Activated CD8-positive, alpha-beta memory T cell treated with anti-CD3 and anti-CD28 coated beads, Interleukin-2, amount 10 ng/mL, durations not matched to agents 7 days and 5 days (primary cell): ENCODE results near the gene KRTAP10-5. TPM values are rescaled to one million over a fixed set of nuclear protein-coding genes. Genes with fewer than 3 reads are reported as not detected.
A peak's percentile ranks its signal among the peaks of the same experiment; 100 is the strongest.
"Not testable (repeated sequence)": the region's sequence is repeated elsewhere in the genome, so short reads cannot be mapped to it uniquely, and the experiment has no call there.

Experiments used
- ATAC-seq: fragments of 150-1000 bp; cut with Tn5 transposase; one replicate; pipeline ENCODE4 v1.10.0; 2021; ENCODE audit warnings: moderate library complexity
- CTCF ChIA-PET: fragments of 350-600 bp; sonication (Branson Sonifier 250); formaldehyde crosslinking; loops from one replicate; lab custom pipeline; 2021; ENCODE audit warnings: antibody characterized with exemption; lab: Charles Lee
- DNase-seq: peaks from one replicate; pipeline ENCODE4 v3.0.0-alpha.2; 2020
- H3K27ac Mint-ChIP-seq: one replicate; pipeline ENCODE4 v1.8.0; 2021; ENCODE audit warnings: mild to moderate bottlenecking, mixed read lengths
- H3K27me3 Mint-ChIP-seq: one replicate; pipeline ENCODE4 v1.8.0; 2021; ENCODE audit warnings: mixed read lengths
- H3K36me3 Mint-ChIP-seq: one replicate; pipeline ENCODE4 v1.8.0; 2021; ENCODE audit warnings: mild to moderate bottlenecking, mixed read lengths
- H3K4me1 Mint-ChIP-seq: one replicate; pipeline ENCODE4 v1.8.0; 2021; ENCODE audit warnings: mixed read lengths
- H3K4me3 Mint-ChIP-seq: one replicate; pipeline ENCODE4 v1.8.0; 2021; ENCODE audit warnings: mild to moderate bottlenecking, moderate library complexity, mixed read lengths
- H3K9me3 Mint-ChIP-seq: one replicate; pipeline ENCODE4 v1.8.0; 2022; ENCODE audit warnings: low read depth, mixed read lengths
- total RNA-seq, 2 experiments: library from RNA; stranded (reverse); gene quantifications; one replicate each; pipeline ENCODE4 v1.2.3, GENCODE V29; 2021

The KRTAP10-5 gene
- total RNA-seq, 2 experiments from 2014 or later: not detected

- Mint-ChIP-seq H3K9me3 (peaks cover 34% of the 10 kb centered on the region), H3K27ac (no peak overlapping the region), H3K4me3 (no peak overlapping the region), H3K27me3 (peaks cover 5% of the 10 kb centered on the region), H3K36me3 (peaks cover 15% of the 10 kb centered on the region), H3K4me1 (peaks cover 11% of the 10 kb centered on the region)
- CTCF ChIA-PET: interaction anchor here (1.8 kb wide), 1 partner anchor 214 kb away, joined by 4 read pairs; no protein-coding TSS in a partner anchor
- DNase-seq (peak; percentile 11), ATAC-seq (no peak)
Observed at GRCh38 chr21:44579056-44579832, 1.2 kb downstream of the KRTAP10-5 start.

GRCh38 chr21:44578371-44579055, 1.9 kb downstream of the KRTAP10-5 start:
- Mint-ChIP-seq H3K4me3 (no peak overlapping the region), H3K27me3 (peaks cover 3% of the 10 kb centered on the region), H3K9me3 (peaks cover 34% of the 10 kb centered on the region), H3K4me1 (peaks cover 4% of the 10 kb centered on the region), H3K36me3 (peaks cover 15% of the 10 kb centered on the region), H3K27ac (no peak overlapping the region)
- ATAC-seq: no peak
- peak; percentile 33 for DNase-seq
- CTCF ChIA-PET: no interaction called here

GRCh38 chr21:44576025-44576420, 4.4 kb downstream of the KRTAP10-5 start:
- Mint-ChIP-seq H3K9me3 (peaks cover 24% of the 10 kb centered on the region), H3K27me3 (peaks cover 3% of the 10 kb centered on the region), H3K4me3 (no peak overlapping the region), H3K36me3 (peaks cover 12% of the 10 kb centered on the region), H3K27ac (no peak overlapping the region), H3K4me1 (no peaks in the 10 kb centered on the region)
- CTCF ChIA-PET: no interaction called here
- DNase-seq (peak; percentile 12), ATAC-seq (no peak)

GRCh38 chr21:44575307-44576024, 4.9 kb downstream of the KRTAP10-5 start:
- peak; percentile 25 for DNase-seq
- peaks cover 21% of the 10 kb centered on the region for H3K9me3 Mint-ChIP-seq
- H3K36me3 Mint-ChIP-seq: peaks cover 11% of the 10 kb centered on the region
- peaks cover 3% of the 10 kb centered on the region for H3K27me3 Mint-ChIP-seq
- ATAC-seq: no peak
- no peaks in the 10 kb centered on the region for H3K4me1 Mint-ChIP-seq
- no peak overlapping the region for H3K27ac Mint-ChIP-seq
- CTCF ChIA-PET: interaction anchor here (1.0 to 1.1 kb wide), 2 partner anchors 28 to 218 kb away, joined by 3 to 5 read pairs; no protein-coding TSS in a partner anchor
- no peak overlapping the region for H3K4me3 Mint-ChIP-seq

GRCh38 chr21:44574457-44575306, 5.7 kb downstream of the KRTAP10-5 start:
- H3K9me3 Mint-ChIP-seq: peaks cover 16% of the 10 kb centered on the region
- peak; percentile 35 for DNase-seq
- no peak overlapping the region for H3K27ac Mint-ChIP-seq
- no peak for ATAC-seq
- CTCF ChIA-PET: interaction anchor here (0.7 to 1.1 kb wide), 3 partner anchors 27 to 219 kb away, joined by 3 to 5 read pairs (median 4); no protein-coding TSS in a partner anchor
- H3K36me3 Mint-ChIP-seq: peaks cover 8% of the 10 kb centered on the region
- peaks cover 3% of the 10 kb centered on the region for H3K27me3 Mint-ChIP-seq
- H3K4me3 Mint-ChIP-seq: no peak overlapping the region
- no peaks in the 10 kb centered on the region for H3K4me1 Mint-ChIP-seq

- peaks cover 16% of the 10 kb centered on the region for H3K9me3 Mint-ChIP-seq
- peak; percentile 15 for DNase-seq
- H3K27ac Mint-ChIP-seq, H3K36me3 Mint-ChIP-seq, H3K4me1 Mint-ChIP-seq, H3K4me3 Mint-ChIP-seq, H3K27me3 Mint-ChIP-seq, ATAC-seq: not testable (repeated sequence)
- CTCF ChIA-PET: interaction anchor here (0.7 to 1.1 kb wide), 2 partner anchors 113 to 219 kb away, joined by 3 to 4 read pairs; no protein-coding TSS in a partner anchor
Observed at GRCh38 chr21:44573630-44574456, 6.6 kb downstream of the KRTAP10-5 start, which contains the start of gene KRTAP10-4. Gene KRTAP10-4 (plus strand): TSS chr21:44573729. CDS start chr21:44573759, 30 bp downstream.

GRCh38 chr21:44572959-44573583, 7.3 kb downstream of the KRTAP10-5 start:
- H3K9me3 Mint-ChIP-seq: peaks cover 13% of the 10 kb centered on the region
- peaks cover 3% of the 10 kb centered on the region for H3K27me3 Mint-ChIP-seq
- CTCF ChIA-PET: no interaction called here
- no peak for ATAC-seq
- H3K4me1 Mint-ChIP-seq: no peaks in the 10 kb centered on the region
- DNase-seq: peak; percentile 23
- H3K27ac Mint-ChIP-seq: no peak overlapping the region
- H3K36me3 Mint-ChIP-seq: peaks cover 4% of the 10 kb centered on the region
- no peak overlapping the region for H3K4me3 Mint-ChIP-seq

GRCh38 chr21:44571844-44572782, 8.3 kb downstream of the KRTAP10-5 start:
- H3K36me3 Mint-ChIP-seq: no peaks in the 10 kb centered on the region

GRCh38 chr21:44571296-44571695, 9.1 kb downstream of the KRTAP10-5 start:
- no peaks in the 10 kb centered on the region for H3K4me1 Mint-ChIP-seq
- H3K36me3 Mint-ChIP-seq: no peaks in the 10 kb centered on the region
- peaks cover 3% of the 10 kb centered on the region for H3K27me3 Mint-ChIP-seq
- no peak overlapping the region for H3K4me3 Mint-ChIP-seq
- CTCF ChIA-PET: no interaction called here
- no peak overlapping the region for H3K27ac Mint-ChIP-seq
- DNase-seq (peak; percentile 16), ATAC-seq (no peak)
- peaks cover 2% of the 10 kb centered on the region for H3K9me3 Mint-ChIP-seq

More at GRCh38 chr21:44571844-44572782, 8.3 kb downstream of the KRTAP10-5 start:
- Mint-ChIP-seq H3K27me3 (peaks cover 3% of the 10 kb centered on the region), H3K4me3 (no peak overlapping the region), H3K27ac (no peak overlapping the region), H3K9me3 (peaks cover 5% of the 10 kb centered on the region), H3K4me1 (no peaks in the 10 kb centered on the region)
- no peak for ATAC-seq
- CTCF ChIA-PET: no interaction called here
- peak; percentile 39 for DNase-seq

- ATAC-seq (no peak), DNase-seq (peak; percentile 34)
Observed at GRCh38 chr21:44569861-44570517, 10.4 kb downstream of the KRTAP10-5 start.

More at GRCh38 chr21:44569861-44570517, 10.4 kb downstream of the KRTAP10-5 start:
- H3K9me3 Mint-ChIP-seq: no peaks in the 10 kb centered on the region
- no peak overlapping the region for H3K4me3 Mint-ChIP-seq
- H3K27me3 Mint-ChIP-seq: peaks cover 3% of the 10 kb centered on the region
- H3K4me1 Mint-ChIP-seq: peaks cover 6% of the 10 kb centered on the region
- H3K36me3 Mint-ChIP-seq: no peaks in the 10 kb centered on the region
- no peak overlapping the region for H3K27ac Mint-ChIP-seq
- CTCF ChIA-PET: no interaction called here
